Stimulated activated CD4-positive, alpha-beta T cell treated with anti-CD3 and anti-CD28 coated beads, Interleukin-2, amount 100 ng/mL, for 4 hours (primary cell): ENCODE data around the gene PEF1.

Experiments used
- DNase-seq: peaks from one replicate; pipeline ENCODE4 v3.0.0-alpha.2; 2020; ENCODE audit warnings: low read depth

The PEF1 gene, protein sequence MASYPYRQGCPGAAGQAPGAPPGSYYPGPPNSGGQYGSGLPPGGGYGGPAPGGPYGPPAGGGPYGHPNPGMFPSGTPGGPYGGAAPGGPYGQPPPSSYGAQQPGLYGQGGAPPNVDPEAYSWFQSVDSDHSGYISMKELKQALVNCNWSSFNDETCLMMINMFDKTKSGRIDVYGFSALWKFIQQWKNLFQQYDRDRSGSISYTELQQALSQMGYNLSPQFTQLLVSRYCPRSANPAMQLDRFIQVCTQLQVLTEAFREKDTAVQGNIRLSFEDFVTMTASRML

DNA sequence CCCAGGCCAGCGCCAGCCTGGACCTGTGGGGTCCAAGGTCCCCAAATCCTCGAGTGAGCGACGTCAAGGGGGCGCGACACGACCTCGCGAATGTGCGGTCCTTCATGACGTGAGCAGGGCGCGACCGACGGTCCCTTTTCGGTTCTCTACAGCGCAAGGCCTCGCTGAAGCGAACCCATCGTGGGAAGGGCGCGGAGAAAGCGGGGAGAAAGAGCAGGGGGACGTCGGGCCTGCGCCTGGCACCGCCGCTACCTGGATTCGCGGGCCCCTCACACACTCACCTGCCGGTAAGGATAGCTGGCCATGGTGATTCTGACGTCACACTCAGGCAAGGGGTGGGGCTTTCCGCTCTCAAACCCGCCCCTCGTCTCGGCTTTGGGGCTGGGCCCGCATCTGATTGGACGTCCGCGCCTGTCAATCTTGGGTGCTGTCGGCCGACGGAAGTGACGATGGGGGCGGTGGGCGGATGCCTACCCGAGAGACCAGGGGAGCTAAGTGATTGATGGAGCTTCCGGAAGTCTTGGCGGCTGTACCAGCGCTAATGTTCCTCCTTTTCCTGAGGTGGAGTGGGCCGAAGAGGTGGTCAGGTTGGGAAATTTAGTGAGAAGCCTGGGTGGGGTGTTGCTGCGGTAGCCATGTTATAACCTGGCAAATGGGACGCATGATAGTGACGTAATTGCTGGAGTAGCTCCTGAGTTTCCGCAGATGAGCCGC lies at the start of gene PEF1:
PEF1 (minus strand) TSS at position 317 of the 714 bp plus-strand sequence; CDS start at position 305, 12 bp downstream.
- peak; percentile 98 for DNase-seq

GRCh38 chr1:31693231-31693630 lies 48.6 kb upstream of the PEF1 start:
- no peak for DNase-seq

- DNase-seq = no peak
Measured at GRCh38 chr1:31691951-31692350, 47.3 kb upstream of the PEF1 start.

DNA sequence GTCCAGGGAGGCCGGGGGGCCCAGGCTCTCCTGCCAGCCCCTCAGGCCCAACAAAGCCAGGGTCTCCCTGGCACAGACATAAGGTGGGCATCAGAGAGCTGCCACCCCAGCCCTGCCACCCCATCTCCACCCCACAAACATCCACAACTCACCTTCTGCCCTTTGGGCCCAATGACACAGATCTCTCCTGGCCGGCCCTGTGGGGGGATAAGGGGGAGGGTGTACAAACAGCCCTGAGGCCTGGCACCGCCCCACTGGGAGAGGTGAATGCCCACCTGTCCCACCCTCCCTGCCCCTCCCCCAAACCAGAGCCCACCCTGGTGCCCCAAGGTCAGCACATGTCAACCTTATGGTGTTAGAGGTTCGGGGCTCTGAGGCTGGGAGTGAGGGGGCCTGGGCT lies 46.8 kb upstream of the PEF1 start:
- no peak for DNase-seq

DNA sequence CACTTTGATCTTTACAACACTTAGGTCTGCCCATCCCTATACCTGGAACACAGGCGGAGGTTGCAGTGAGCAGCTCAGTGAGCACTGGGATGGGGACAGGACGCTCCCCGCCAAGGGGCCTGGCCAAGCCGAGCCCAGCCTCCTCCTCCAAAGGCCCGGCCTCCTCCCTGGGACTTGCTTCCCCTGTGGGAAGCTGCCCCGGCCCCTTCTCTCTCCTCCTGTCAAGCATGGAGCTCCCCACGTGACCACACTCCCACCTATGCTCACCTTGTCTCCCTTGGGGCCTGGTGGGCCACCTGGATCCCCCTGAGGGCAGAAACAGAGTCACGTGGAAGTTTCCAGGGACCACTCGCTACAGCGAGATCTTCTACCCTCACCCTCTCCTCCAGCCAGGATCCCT lies 46.2 kb upstream of the PEF1 start:
- no peak for DNase-seq

DNA sequence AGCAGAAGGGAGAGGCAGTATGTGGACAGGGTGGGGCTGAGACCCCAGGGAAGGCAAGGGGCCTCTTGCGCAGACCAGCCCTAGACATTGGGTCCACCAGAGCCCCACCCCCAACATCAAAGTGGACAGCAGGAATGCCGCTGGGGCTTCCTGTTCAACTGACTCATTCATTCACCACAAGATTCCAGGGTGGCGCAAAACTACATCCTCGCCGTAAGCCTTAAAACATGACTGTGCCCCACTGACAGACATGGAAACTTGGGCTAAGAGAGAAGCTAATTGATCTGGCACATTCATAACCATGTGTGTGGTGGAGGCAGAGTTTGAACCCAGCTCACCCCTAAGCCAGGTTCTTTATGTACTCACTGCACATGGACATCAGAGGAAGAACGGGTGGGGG lies 45.2 kb upstream of the PEF1 start:
- DNase-seq = no peak

DNA sequence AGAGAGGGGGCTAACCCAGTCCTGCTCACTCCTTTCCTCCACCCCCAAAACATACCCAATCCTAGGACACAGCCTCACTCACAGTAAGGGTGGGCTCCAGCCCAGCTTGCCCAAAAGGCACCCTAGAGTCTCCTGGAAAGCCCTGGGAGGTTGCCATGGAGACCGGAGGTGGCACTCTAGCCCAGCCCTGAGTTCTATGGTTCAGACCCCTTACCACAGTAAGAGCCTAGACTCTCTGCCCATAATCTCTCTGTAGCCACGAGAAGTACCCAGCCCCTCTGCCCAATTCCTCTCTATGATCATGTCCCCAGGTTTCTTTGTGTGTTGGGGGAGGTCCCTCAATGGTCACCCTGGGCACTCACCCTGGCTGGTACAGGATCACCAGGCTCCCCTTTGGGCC lies 44.7 kb upstream of the PEF1 start:
- DNase-seq = no peak

- no peak for DNase-seq
Measured at GRCh38 chr1:31688233-31688918, 43.7 kb upstream of the PEF1 start.

GRCh38 chr1:31687601-31688000 lies 42.9 kb upstream of the PEF1 start:
- no peak for DNase-seq

DNA sequence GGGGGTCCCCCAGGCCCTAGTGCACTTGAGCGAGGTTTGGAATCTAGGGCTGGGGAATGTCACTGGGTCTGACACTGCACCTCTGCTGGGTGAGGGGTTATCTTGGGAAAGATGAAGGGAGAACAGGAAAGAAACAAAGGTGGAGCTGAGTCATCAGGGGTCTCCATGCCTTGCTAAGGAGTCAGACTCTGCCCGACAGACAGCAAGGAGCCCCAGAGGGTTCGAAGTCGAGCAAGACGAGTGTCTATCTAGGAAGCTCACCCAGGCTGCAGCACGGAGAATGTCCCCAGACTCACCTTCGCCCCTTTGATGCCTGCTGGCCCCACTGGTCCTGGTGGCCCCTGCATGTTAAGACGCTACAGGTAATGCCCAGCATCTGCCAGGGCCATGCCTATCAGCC lies 41.1 kb upstream of the PEF1 start:
- no peak for DNase-seq

- no peak for DNase-seq
Measured at GRCh38 chr1:31683997-31684396, 39.3 kb upstream of the PEF1 start.

- DNase-seq = no peak
Measured at GRCh38 chr1:31681415-31681814, 36.7 kb upstream of the PEF1 start.

GRCh38 chr1:31679676-31680230 lies 35.1 kb upstream of the PEF1 start:
- DNase-seq = no peak

DNA sequence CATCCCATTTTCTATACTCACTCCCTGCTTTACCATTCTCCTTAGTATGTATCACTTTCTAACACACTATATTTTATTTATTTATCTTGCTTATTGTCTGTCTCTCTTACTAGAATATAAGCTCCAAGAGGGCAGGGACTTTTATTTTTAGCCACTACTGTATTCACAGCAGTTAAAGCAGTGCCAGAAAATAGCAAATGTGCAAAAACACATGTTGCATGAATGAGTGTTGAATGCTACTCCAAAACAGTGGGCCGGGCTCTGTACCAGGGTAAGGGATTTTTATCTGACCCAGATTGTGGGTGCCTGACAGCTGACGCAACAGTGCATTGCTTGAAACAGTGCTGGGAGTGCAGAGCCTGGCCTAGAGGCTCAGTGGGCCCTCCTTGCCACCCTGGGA lies 34.4 kb upstream of the PEF1 start:
- no peak for DNase-seq

- no peak for DNase-seq
Measured at GRCh38 chr1:31678681-31679080, 34.0 kb upstream of the PEF1 start.

DNA sequence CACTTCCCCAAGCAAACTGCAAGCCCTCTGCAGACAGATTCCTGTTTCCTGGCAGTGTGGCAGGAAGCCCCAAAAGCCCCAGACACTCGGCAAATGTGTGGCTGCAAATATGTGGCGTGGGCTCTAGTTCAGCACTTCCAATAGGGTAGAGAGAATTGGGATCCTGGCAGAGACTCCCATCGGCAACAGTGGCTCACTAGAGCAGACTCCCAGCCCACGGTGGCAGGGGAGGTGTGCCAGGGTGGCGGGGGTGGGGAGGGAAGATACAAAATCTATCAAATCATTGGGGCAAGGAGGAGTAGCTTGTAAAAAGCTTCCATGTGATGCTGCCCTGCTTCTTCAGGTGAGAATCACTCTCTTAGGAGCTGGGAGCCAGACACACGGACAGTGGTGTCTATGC lies 33.3 kb upstream of the PEF1 start:
- DNase-seq = no peak

GRCh38 chr1:31677401-31677800 lies 32.7 kb upstream of the PEF1 start:
- no peak for DNase-seq

DNA sequence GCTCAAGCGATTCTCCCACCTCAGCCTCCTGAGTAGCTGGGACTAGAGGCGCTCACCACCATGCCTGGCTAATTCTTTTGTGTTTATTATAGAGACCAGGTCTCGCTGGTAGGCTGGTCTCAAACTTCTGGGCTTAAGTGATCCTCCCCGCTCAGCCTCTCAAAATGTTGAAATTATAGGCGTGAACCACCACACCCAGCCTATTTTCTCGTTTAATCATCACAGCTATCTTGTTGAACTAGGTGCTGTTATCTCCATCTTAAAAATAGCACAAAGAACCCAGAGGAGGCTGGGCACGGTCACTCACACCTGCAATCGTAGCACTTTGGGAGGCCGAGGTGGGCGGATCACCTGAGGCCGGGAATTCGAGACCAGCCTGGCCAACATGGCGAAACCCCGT lies 31.1 kb upstream of the PEF1 start:
- DNase-seq = no peak

DNA sequence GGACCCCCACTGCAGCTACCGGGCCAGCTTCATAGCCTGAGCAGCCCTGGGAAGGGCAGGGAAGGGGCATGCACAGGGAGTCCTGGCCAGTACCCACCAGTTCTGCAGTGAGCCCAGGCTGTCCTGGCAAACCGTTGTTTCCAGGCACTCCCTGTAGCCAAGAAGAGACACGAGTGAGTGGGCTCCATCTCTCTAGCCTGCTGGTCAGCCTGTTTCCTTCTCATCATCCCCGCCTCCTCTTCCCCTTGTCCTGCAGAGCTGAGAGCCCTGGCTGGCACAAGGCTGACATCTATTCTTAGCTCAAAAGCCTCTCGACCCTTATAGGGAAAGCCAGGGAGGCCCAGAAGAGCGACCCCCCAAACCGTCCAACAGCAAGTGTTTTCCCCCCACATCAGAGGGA lies 30.5 kb upstream of the PEF1 start:
- no peak for DNase-seq

DNA sequence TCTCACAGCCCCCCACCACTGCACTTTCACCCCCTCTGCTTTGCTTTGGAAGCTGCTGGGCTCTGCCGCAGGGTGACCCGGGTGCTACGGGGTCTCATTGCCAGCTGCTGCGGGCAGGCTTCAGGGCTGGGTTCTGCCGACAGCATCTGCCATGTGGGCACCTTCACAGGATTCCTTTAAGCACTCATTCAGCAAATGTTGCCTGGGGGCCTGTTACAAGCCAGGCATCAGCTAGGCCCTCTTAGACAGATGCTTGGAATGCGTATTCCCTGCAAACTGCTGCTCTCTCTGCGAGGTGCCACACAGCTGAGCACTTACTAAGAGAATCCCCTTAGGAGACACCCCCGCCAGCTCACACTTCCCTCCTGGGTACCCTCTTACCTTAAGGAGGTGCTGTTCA lies 29.9 kb upstream of the PEF1 start:
- no peak for DNase-seq

- DNase-seq = no peak
Measured at GRCh38 chr1:31673433-31673832, 28.8 kb upstream of the PEF1 start.

- no peak for DNase-seq
Measured at GRCh38 chr1:31672986-31673385, 28.3 kb upstream of the PEF1 start.
